Osteoblast (primary cell): ENCODE results near the gene TPTE. TPM values are rescaled to one million over a fixed set of nuclear protein-coding genes. Genes with fewer than 3 reads are reported as not detected.
"Not testable (repeated sequence)": the region's sequence is repeated elsewhere in the genome, so short reads cannot be mapped to it uniquely, and the experiment has no call there.

Source experiments
- DNase-seq: peaks from one replicate; pipeline ENCODE4 v3.0.0; 2011; ENCODE audit warnings: low spot score, mixed read lengths; ENCODE audit not compliant: insufficient read length; ENCODE audit errors: missing footprints
- H2AFZ ChIP-seq: 2 replicates; pipeline ENCODE4 v1.6.0; 2011; ENCODE audit warnings: mild to moderate bottlenecking, low read length
- H3K27ac ChIP-seq: 2 replicates; pipeline ENCODE4 v1.5.1; 2011; ENCODE audit warnings: mild to moderate bottlenecking, low read depth, low read length, moderate library complexity
- H3K27me3 ChIP-seq: 2 replicates; pipeline ENCODE4 v1.6.0; 2012; ENCODE audit warnings: mild to moderate bottlenecking, control low read depth, inconsistent platforms, low read length, moderate library complexity; ENCODE audit not compliant: insufficient read depth
- H3K36me3 ChIP-seq: 2 replicates; pipeline ENCODE4 v1.5.1; 2011; ENCODE audit warnings: mild to moderate bottlenecking, low read length, control low read depth, moderate library complexity; ENCODE audit not compliant: insufficient read depth
- H3K4me1 ChIP-seq: 2 replicates; pipeline ENCODE4 v1.5.1; 2011; ENCODE audit warnings: mild to moderate bottlenecking, low read length, control low read depth, moderate library complexity; ENCODE audit not compliant: insufficient read depth
- H3K4me2 ChIP-seq: 2 replicates; pipeline ENCODE4 v1.6.0; 2011; ENCODE audit warnings: mild to moderate bottlenecking, low read length; ENCODE audit not compliant: insufficient read depth
- H3K4me3 ChIP-seq: fragments of 200-600 bp; sonication (generic); 3 replicates; pipeline ENCODE4 v1.5.1; 2012; ENCODE audit warnings: mild to moderate bottlenecking, low read length, inconsistent platforms; ENCODE audit not compliant: insufficient read depth
- H3K79me2 ChIP-seq: 2 replicates; pipeline ENCODE4 v1.6.0; 2012; ENCODE audit warnings: mild to moderate bottlenecking, low read length, control low read depth, inconsistent platforms; ENCODE audit not compliant: insufficient read depth
- H3K9me3 ChIP-seq: 2 replicates; pipeline ENCODE4 v1.5.1; 2011; ENCODE audit warnings: low read depth, low read length, control low read depth
- H4K20me1 ChIP-seq: 2 replicates; pipeline ENCODE4 v1.6.0; 2012; ENCODE audit warnings: mild to moderate bottlenecking, low read length, control low read depth; ENCODE audit not compliant: insufficient read depth
- CTCF ChIP-seq: IDR thresholded peaks from 2 replicates; pipeline ENCODE4 v1.5.1; 2011; ENCODE audit warnings: mild to moderate bottlenecking, low read depth, low read length, moderate library complexity; ENCODE audit errors: extremely low read depth
- total RNA-seq: library from RNA; depleted of rRNA; stranded (reverse); fragments of >200 nt; gene quantifications from 2 replicates; pipeline ENCODE4 v1.2.3, GENCODE V29; 2012

The TPTE gene
- total RNA-seq = not detected in 2 replicates

- Histone ChIP-seq H2AFZ (no peak within 1 kb of the TSS), H4K20me1 (no peaks in the 10 kb centered on the region)
Observed at GRCh38 chr21:10521091-10521598, at the start of gene TPTE. Gene TPTE, plus strand, starts transcription at chr21:10521583. Its CDS starts 17,141 bp downstream, at chr21:10538724.

GRCh38 chr21:10471999-10472398 is 49.4 kb upstream of the TPTE start:
- H4K20me1 ChIP-seq, H2AFZ ChIP-seq, H3K27ac ChIP-seq, H3K79me2 ChIP-seq, H3K9me3 ChIP-seq, H3K27me3 ChIP-seq, H3K4me1 ChIP-seq, H3K36me3 ChIP-seq, DNase-seq, H3K4me2 ChIP-seq, H3K4me3 ChIP-seq: not testable (repeated sequence)

More at GRCh38 chr21:10521091-10521598, at the start of gene TPTE:
- Histone ChIP-seq H3K4me2 (no peak within 1 kb of the TSS), H3K9me3 (peaks cover 7% of the 10 kb centered on the region), H3K36me3 (no peaks in the 10 kb centered on the region), H3K4me3 (no peak within 1 kb of the TSS), H3K27ac (no peak within 1 kb of the TSS), H3K79me2 (no peaks in the 10 kb centered on the region), H3K27me3 (no peaks in the 10 kb centered on the region), H3K4me1 (no peaks in the 10 kb centered on the region)
- DNase-seq = no peak
- no peak for TF ChIP-seq CTCF

GRCh38 chr21:10477794-10478193 is 43.6 kb upstream of the TPTE start:
- H3K4me3 ChIP-seq, H3K4me2 ChIP-seq, H4K20me1 ChIP-seq, H3K36me3 ChIP-seq, H3K27me3 ChIP-seq, DNase-seq, H2AFZ ChIP-seq, H3K27ac ChIP-seq, H3K79me2 ChIP-seq, H3K4me1 ChIP-seq, H3K9me3 ChIP-seq: not testable (repeated sequence)

- not testable (repeated sequence) for H2AFZ ChIP-seq, H3K79me2 ChIP-seq, H3K36me3 ChIP-seq, H3K27me3 ChIP-seq, DNase-seq, H3K9me3 ChIP-seq, H3K4me2 ChIP-seq, H3K27ac ChIP-seq, H3K4me1 ChIP-seq, H3K4me3 ChIP-seq, H4K20me1 ChIP-seq
Observed at GRCh38 chr21:10479875-10480274, 41.5 kb upstream of the TPTE start.

GRCh38 chr21:10484864-10485263 is 36.5 kb upstream of the TPTE start:
- DNase-seq, H3K4me1 ChIP-seq, H3K9me3 ChIP-seq, H3K4me3 ChIP-seq, H3K4me2 ChIP-seq, H3K36me3 ChIP-seq, H3K27ac ChIP-seq, H3K79me2 ChIP-seq, H4K20me1 ChIP-seq, H2AFZ ChIP-seq, H3K27me3 ChIP-seq: not testable (repeated sequence)

- H3K27me3 ChIP-seq, H3K79me2 ChIP-seq, H4K20me1 ChIP-seq, H2AFZ ChIP-seq, H3K9me3 ChIP-seq, H3K4me1 ChIP-seq, H3K4me3 ChIP-seq, H3K36me3 ChIP-seq, H3K4me2 ChIP-seq, DNase-seq, H3K27ac ChIP-seq: not testable (repeated sequence)
Observed at GRCh38 chr21:10490453-10490852, 30.9 kb upstream of the TPTE start.
